ENCODE results near the gene COQ5. TPM values are rescaled to one million over a fixed set of nuclear protein-coding genes. Genes with fewer than 3 reads are reported as not detected.

COQ5 gene
- total and polyA plus RNA-seq, 8 donors = 7.2 to 24.3 (median 12.9) TPM

DNA sequence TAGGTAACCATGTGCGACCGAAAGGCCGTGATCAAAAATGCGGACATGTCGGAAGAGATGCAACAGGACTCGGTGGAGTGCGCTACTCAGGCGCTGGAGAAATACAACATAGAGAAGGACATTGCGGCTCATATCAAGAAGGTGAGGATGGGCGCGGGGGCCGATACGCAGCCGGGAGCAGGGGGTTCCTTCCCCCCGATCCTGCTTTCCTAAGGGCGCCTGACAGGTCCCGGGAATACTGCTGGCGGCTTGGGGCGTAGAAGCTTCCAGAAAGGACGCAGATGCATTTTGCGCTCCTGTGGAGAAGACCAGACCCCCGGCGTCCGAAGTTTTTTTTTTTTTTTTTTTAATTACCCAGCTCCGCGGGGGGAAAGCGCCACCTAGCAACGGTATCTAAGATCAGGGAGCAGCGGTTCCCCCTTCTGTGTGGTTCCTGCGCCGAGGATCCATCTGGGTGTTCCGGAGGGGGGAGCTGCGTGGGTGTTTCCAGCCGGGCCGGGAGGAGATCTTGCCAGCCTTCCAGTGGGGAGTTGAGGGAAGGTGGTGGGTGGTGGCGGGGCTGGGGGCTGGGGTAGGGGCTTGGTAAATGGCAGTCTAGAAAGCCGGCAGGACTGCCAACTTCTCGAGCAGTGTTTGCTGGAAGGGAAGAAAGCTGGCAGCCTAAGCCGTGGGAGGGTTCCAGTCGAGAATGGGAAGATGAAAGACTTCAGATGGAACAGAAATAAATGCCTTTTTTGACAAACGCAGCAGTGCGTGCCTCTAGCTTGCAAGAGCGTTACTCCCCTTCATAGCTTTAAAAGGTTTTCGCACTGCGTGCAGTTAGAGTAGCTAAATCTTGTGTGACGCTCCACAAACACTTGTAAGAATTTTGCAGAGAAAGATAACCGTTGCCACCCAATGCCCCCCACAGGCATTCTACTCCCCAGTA, 32.3 kb downstream of the COQ5 start:
- H3K4me1 ChIP-seq = peaks cover 4 to 15% (median 8%) of the 10 kb centered on the region in 3 donors
- ATAC-seq (peak; percentile 57 to 83 (median 76)), DNase-seq (peak; percentile 52 to 79 (median 70)), FAIRE-seq (no peak)
- intact Hi-C loops (cut with DNase I) = no loop called here
- no peaks in the 10 kb centered on the region for H3K36me3 ChIP-seq
- no peaks in the 10 kb centered on the region for H3K9me3 ChIP-seq
- WGBS, 2 donors = 0 to 1% methylated on average over 45 to 47 of the region's 47 CpGs
- peak overlapping the region; percentile 82 to 97 (median 88) for H3K4me3 ChIP-seq
- H3K27ac ChIP-seq = peak overlapping the region; percentile 66 to 92 (median 84)
- TF ChIP-seq, protein P1, sequence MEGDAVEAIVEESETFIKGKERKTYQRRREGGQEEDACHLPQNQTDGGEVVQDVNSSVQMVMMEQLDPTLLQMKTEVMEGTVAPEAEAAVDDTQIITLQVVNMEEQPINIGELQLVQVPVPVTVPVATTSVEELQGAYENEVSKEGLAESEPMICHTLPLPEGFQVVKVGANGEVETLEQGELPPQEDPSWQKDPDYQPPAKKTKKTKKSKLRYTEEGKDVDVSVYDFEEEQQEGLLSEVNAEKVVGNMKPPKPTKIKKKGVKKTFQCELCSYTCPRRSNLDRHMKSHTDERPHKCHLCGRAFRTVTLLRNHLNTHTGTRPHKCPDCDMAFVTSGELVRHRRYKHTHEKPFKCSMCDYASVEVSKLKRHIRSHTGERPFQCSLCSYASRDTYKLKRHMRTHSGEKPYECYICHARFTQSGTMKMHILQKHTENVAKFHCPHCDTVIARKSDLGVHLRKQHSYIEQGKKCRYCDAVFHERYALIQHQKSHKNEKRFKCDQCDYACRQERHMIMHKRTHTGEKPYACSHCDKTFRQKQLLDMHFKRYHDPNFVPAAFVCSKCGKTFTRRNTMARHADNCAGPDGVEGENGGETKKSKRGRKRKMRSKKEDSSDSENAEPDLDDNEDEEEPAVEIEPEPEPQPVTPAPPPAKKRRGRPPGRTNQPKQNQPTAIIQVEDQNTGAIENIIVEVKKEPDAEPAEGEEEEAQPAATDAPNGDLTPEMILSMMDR (IDR thresholded peaks at IDR 0.05) = no peak
- H3K27me3 ChIP-seq = no peaks in the 10 kb centered on the region

DNA sequence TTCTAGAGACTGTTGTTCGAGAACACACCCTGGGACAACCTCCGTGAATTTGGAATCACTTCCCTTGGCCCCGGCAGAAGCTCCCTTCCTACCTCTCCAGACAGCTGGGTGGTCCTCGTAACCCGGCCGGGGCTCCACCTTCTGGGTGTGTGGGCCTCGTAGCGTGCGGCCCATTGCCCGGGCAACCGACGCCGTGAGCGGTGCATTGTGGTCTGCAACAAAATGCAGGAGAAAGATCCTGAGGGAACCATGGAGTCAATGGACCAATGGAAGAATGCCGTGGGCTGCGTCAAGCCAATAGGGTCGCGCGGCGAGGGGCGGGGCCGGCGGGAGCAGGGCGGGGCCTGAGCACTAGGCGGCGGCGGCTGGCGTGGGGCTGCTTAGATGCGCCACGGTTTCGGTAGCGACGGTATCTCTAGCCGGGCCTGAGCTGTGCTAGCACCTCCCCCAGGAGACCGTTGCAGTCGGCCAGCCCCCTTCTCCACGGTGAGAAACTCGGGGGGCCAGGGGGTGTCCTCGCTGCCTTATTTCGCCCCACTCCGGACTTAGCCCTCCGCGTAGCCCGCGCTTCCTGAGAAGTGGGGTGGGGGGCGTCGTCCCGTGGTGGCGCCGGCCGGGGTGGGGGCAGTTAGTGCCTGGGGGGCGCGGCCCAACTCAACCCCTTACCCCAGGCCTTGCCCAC, 33.1 kb downstream of the COQ5 start, which contains the start of gene DYNLL1:
Gene DYNLL1, plus strand, starts transcription at position 383 of the 682 bp plus-strand sequence. CDS start 309 bp downstream, outside the sequence.
- WGBS, 2 donors = 0 to 1% methylated on average over 46 to 53 of the region's 53 CpGs
- Histone ChIP-seq H3K27ac (peak within 1 kb of the TSS; percentile 66 to 92 (median 84)), H3K4me3 (peak within 1 kb of the TSS; percentile 82 to 97 (median 88)), H3K36me3 (no peaks in the 10 kb centered on the region), H3K27me3 (no peaks in the 10 kb centered on the region), H3K4me1 (peaks cover 8 to 15% (median 9%) of the 10 kb centered on the region in 3 donors), H3K9me3 (no peaks in the 10 kb centered on the region)
- ATAC-seq (peak; percentile 94 to 99 (median 96)), FAIRE-seq (no peak), DNase-seq (peak; percentile 94 to 99 (median 98))
- intact Hi-C loops (cut with DNase I) = no loop called here
- TF ChIP-seq, protein P1 (IDR thresholded peaks at IDR 0.05) = no peak

DNA sequence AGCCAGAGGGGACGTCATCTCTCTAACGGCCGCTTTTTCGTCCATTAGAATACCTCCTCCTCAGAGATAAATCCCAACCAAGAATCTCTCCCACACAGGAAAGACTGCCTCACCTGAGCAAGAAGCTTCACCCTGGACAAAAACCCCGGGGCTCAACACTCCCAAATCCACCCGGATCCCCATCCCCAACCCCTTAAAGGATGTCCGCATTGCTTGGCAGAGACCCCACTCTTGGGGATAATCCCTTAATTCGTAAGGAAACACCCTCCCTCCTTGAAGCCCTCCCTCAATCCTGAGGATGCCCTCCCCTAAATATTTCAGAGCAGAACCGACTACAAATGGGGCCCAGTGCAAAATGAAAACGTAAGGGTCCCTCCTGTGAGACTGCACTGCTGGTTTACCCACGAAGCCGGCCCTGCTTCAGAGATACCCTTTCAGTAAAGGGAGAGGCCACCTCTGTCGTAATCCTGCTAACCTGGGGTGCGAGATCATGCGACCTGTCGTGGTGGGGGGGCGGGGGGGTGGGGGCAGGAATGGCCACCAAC, 33.7 kb downstream of the COQ5 start:
- H3K27ac ChIP-seq = peak overlapping the region in 3 of 4 donors; percentile 82 to 92 (median 87)
- no peaks in the 10 kb centered on the region for H3K36me3 ChIP-seq
- H3K9me3 ChIP-seq = no peaks in the 10 kb centered on the region
- FAIRE-seq (no peak), DNase-seq (peak in 1 of 6 donors; percentile 19), ATAC-seq (no peak)
- peaks cover 8 to 15% (median 12%) of the 10 kb centered on the region in 3 donors for H3K4me1 ChIP-seq
- peak overlapping the region; percentile 46 to 91 (median 83) for H3K4me3 ChIP-seq
- TF ChIP-seq, protein P1 (IDR thresholded peaks at IDR 0.05) = no peak
- no peaks in the 10 kb centered on the region for H3K27me3 ChIP-seq
- intact Hi-C loops (cut with DNase I) = no loop called here
- WGBS, 2 donors = 18 to 21% methylated on average over 17 of the region's 17 CpGs

DNA sequence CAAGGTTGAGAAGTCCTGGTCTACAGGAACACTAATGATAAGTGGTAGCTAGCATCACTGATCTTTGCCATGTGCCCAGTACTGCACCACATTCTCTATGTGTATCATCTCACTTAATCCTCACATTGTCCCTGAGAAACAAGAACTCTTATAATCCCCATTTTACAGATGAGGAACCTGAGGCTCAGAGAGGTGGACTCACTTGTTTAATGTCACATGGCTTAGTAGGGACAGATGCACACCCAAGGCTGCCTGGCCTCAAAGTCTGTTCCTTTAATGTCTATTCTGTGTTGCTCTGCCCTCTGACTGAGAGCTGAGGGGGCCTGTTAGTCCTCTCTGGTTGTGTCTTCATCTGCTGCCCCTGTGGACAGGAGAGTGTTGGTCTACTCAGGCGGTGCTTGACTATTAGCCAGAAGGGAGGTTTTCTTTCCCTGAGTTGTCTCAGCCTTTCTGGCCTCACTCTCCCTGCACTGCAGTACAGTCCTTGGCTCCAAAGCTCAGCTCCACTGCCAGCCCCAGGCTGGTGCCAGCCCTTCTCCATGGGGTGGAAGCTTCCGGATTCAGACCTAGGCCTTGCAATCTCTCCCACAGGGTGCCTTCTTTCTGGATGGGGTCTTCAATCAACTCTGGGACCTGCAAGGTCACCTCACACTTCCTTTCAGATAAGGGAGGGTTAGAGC, 38.0 kb downstream of the COQ5 start:
- FAIRE-seq = no peak
- peak in 3 of 4 donors; percentile 23 to 51 (median 24) for ATAC-seq
- H3K4me3 ChIP-seq = no peak overlapping the region
- intact Hi-C loops (cut with DNase I) = no loop called here
- H3K4me1 ChIP-seq = peaks cover 3 to 12% (median 6%) of the 10 kb centered on the region in 3 donors
- TF ChIP-seq, protein P1 (IDR thresholded peaks at IDR 0.05) = no peak
- WGBS, 2 donors = 44 to 56% methylated on average over 2 of the region's 2 CpGs
- H3K9me3 ChIP-seq = no peaks in the 10 kb centered on the region
- no peaks in the 10 kb centered on the region for H3K27me3 ChIP-seq
- DNase-seq = peak; percentile 32 to 80 (median 51)
- peak overlapping the region in 2 of 4 donors; percentile 5 to 23 for H3K27ac ChIP-seq
- no peaks in the 10 kb centered on the region for H3K36me3 ChIP-seq
